Esophagus muscularis mucosa (tissue), 4 donors: ENCODE measurements around the gene UST.

Experiments used
- EP300 ChIP-seq: sonication (generic); formaldehyde crosslinking; IDR thresholded peaks from one replicate; pipeline ENCODE4 v1.6.1; 2017; ENCODE audit warnings: antibody characterized with exemption
- POLR2A ChIP-seq: fragments of 450-650 bp; IDR thresholded peaks from one replicate; pipeline ENCODE4 v1.6.1; 2017; ENCODE audit warnings: antibody characterized with exemption, moderate library complexity, mild to moderate bottlenecking, low read depth
- POLR2AphosphoS5 ChIP-seq, 2 donors: sonication (generic); formaldehyde crosslinking; IDR thresholded peaks; one replicate each; pipeline ENCODE4 v1.6.1; 2017; ENCODE audit warnings: antibody characterized with exemption in 2 of 2
- TF ChIP-seq, protein P1 (sequence below), 3 experiments: fragments of 200-600 bp in 2 of 3; fragments of 450-650 bp in 1 of 3; sonication (generic) in 2 of 3; IDR thresholded peaks; one replicate each; pipeline ENCODE4 v1.5.1; 2017 to 2019; ENCODE audit warnings: antibody characterized with exemption in 3 of 3, mild to moderate bottlenecking in 2 of 3, moderate library complexity in 1 of 3

DNA sequence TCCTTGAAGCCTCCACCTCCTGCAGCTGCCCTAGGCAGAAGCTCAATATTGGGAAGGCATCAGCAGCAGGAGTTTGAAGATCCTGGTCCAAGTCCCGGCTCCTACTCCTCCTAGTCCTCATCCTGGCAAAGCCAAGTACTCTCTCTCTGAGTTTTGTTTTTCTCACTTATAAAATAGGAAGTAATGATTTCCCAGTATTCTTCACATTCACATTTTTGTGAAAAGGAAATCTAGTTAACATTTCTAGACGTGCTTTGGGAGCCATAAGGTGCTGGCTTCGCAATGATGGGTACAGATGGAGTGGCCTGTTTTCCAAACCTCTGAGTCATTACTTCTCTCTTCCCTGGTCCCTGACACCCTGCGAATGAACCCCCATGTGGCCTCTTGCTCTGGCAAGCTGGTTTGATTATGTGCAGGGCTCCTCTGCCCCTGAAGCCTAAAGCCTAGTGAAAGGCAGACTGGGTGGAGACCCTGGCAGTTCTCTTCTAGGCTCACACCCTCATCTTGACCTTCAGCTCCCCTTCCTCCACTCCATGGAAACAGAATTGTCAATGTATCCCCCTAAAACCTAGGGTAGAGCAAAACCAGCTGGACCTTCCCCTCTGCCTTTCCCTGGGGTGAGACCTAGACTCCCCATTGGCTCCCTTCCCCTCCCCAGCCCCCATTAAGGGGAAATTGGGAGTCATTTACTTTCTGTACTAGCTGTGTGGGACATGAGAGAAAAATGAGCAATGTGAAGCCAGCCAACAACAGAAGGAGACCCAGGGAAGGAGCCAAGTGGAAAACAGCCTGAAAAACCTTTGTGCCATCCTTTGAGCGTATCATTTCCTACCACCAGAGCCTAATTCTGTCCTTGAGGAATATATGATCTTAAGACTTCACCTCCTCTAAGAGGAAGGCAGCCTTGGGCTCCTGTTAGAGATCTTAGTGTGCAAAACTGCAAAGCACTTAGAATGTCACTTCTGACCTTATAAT lies 158.4 kb downstream of the UST start:
- TF ChIP-seq, protein P1, sequence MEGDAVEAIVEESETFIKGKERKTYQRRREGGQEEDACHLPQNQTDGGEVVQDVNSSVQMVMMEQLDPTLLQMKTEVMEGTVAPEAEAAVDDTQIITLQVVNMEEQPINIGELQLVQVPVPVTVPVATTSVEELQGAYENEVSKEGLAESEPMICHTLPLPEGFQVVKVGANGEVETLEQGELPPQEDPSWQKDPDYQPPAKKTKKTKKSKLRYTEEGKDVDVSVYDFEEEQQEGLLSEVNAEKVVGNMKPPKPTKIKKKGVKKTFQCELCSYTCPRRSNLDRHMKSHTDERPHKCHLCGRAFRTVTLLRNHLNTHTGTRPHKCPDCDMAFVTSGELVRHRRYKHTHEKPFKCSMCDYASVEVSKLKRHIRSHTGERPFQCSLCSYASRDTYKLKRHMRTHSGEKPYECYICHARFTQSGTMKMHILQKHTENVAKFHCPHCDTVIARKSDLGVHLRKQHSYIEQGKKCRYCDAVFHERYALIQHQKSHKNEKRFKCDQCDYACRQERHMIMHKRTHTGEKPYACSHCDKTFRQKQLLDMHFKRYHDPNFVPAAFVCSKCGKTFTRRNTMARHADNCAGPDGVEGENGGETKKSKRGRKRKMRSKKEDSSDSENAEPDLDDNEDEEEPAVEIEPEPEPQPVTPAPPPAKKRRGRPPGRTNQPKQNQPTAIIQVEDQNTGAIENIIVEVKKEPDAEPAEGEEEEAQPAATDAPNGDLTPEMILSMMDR (IDR thresholded peaks at IDR 0.05) = no peak
- TF ChIP-seq POLR2A = no peak
- no peak for TF ChIP-seq POLR2AphosphoS5 (IDR thresholded peaks at IDR 0.05)
- no peak for TF ChIP-seq EP300
